Esophagus squamous epithelium (tissue), 5 donors: Measurements from ENCODE around the gene SECISBP2. TPM values are rescaled to one million over a fixed set of nuclear protein-coding genes. Genes with fewer than 3 reads are reported as not detected.

Source experiments
- DNase-seq: peaks from one replicate; lab custom pipeline; 2025; lab: John Stamatoyannopoulos, UW
- H3K27ac ChIP-seq, 4 donors: fragments of 200-600 bp; sonication (generic); one replicate each; pipeline ENCODE4 v1.5.1; 2016 to 2019; ENCODE audit warnings: mild to moderate bottlenecking in 1 of 4
- H3K27me3 ChIP-seq, 4 donors: fragments of 200-600 bp; sonication (generic); 1 replicate in 3 of 4; 2 replicates in 1 of 4; pipeline versions ENCODE4 v1.5.1 to v1.6.0; 2017 to 2021; ENCODE audit warnings: antibody characterized with exemption in 1 of 4
- H3K36me3 ChIP-seq, 3 donors: fragments of 200-600 bp; sonication (generic); one replicate each; pipeline ENCODE4 v1.5.1; 2016 to 2019
- H3K4me1 ChIP-seq, 3 donors: fragments of 200-600 bp; sonication (generic); one replicate each; pipeline ENCODE4 v1.5.1; 2017 to 2019
- H3K4me3 ChIP-seq, 4 donors: fragments of 200-600 bp; sonication (generic); 1 replicate in 3 of 4; 2 replicates in 1 of 4; pipeline ENCODE4 v1.5.1; 2016 to 2019; ENCODE audit warnings: mild to moderate bottlenecking in 2 of 4, moderate library complexity in 1 of 4
- H3K9me3 ChIP-seq, 3 donors: fragments of 200-600 bp; sonication (generic); one replicate each; pipeline ENCODE4 v1.5.1; 2016 to 2019
- CTCF ChIP-seq, 6 experiments: fragments of 450-650 bp in 4 of 6; fragments of 200-600 bp in 2 of 6; sonication (generic) in 2 of 6; IDR thresholded peaks; one replicate each; pipeline ENCODE4 v1.5.1; 2016 to 2019; ENCODE audit warnings: antibody characterized with exemption in 6 of 6, mild to moderate bottlenecking in 4 of 6, moderate library complexity in 4 of 6
- POLR2A ChIP-seq, 4 donors: fragments of 450-650 bp; IDR thresholded peaks; one replicate each; pipeline ENCODE4 v1.6.1; 2017; ENCODE audit warnings: antibody characterized with exemption in 4 of 4, mild to moderate bottlenecking in 4 of 4, moderate library complexity in 3 of 4
- WGBS, 2 donors: methylation state at CpG; one replicate each; pipeline ENCODE4 v1.1.5; 2018; 5-methylcytosine and 5-hydroxymethylcytosine counted together
- intact Hi-C: fragments of 100-400 bp; cut with DNase I; formaldehyde crosslinking; loops from one replicate; pipeline ENCODE4 v1.15.0; 2022
- total RNA-seq, 4 donors: library from RNA; depleted of rRNA; stranded (reverse); fragments of >200 nt; gene quantifications; one replicate each; pipeline ENCODE4 v1.1.0, GENCODE V29; 2016
- donor health status: DM: yes; HTN: yes; CAD: no.

The SECISBP2 gene
- total RNA-seq, 4 donors from 2014 or later = 23.1 to 50.9 (median 27.7) TPM

GRCh38 chr9:89402695-89403427 lies 84.6 kb downstream of the SECISBP2 start:
- Histone ChIP-seq H3K4me3 (no peak overlapping the region), H3K4me1 (peaks cover 0 to 19% (median 0%) of the 10 kb centered on the region in 3 donors), H3K27me3 (no peaks in the 10 kb centered on the region), H3K9me3 (no peaks in the 10 kb centered on the region), H3K27ac (no peak overlapping the region), H3K36me3 (peaks cover 0 to 79% (median 10%) of the 10 kb centered on the region in 3 donors)
- no peak for DNase-seq
- intact Hi-C loops = no loop called here
- TF ChIP-seq POLR2A (IDR thresholded peaks at IDR 0.05) (no peak), CTCF (IDR thresholded peaks at IDR 0.05) (no peak)
- WGBS, 2 donors = 90 to 92% methylated on average over 5 to 13 of the region's 14 CpGs

GRCh38 chr9:89404074-89404473 lies 85.8 kb downstream of the SECISBP2 start:
- peaks cover 0 to 67% (median 4%) of the 10 kb centered on the region in 3 donors for H3K36me3 ChIP-seq

DNA sequence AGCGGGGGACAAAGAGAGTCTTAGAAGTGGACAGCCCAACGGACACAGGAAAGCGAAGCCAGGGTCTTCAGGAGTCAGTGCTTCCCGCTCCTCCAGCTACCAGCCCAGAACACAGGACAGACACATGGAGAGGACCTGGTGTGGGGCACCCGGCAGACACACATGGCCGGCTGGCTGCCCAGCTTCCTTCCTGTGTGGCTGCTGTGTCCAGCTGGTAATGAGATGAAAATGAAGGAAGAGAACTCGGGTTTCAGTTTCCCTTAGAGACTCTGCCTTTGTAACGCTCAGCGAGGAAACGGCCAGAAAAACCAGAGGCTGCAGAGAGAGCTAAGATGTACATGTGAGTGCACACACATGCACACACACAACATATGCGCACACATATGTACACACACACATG lies 87.5 kb downstream of the SECISBP2 start:
- Histone ChIP-seq H3K4me3 (peak overlapping the region in 1 of 4 donors; percentile 34), H3K27me3 (no peaks in the 10 kb centered on the region), H3K9me3 (no peaks in the 10 kb centered on the region), H3K27ac (peak overlapping the region in 2 of 4 donors; percentile 33 to 55), H3K36me3 (peaks cover 0 to 57% (median 4%) of the 10 kb centered on the region in 3 donors), H3K4me1 (peaks cover 0 to 40% (median 0%) of the 10 kb centered on the region in 3 donors)
- intact Hi-C loops = no loop called here
- WGBS, 2 donors = 54 to 78% methylated on average over 10 of the region's 11 CpGs
- no peak for DNase-seq
- no peak for TF ChIP-seq CTCF (IDR thresholded peaks at IDR 0.05)
- no peak for TF ChIP-seq POLR2A (IDR thresholded peaks at IDR 0.05)

More at GRCh38 chr9:89404074-89404473, 85.8 kb downstream of the SECISBP2 start:
- no peak overlapping the region for H3K27ac ChIP-seq
- peaks cover 0 to 28% (median 0%) of the 10 kb centered on the region in 3 donors for H3K4me1 ChIP-seq
- no peaks in the 10 kb centered on the region for H3K27me3 ChIP-seq
- intact Hi-C loops = no loop called here
- no peak overlapping the region for H3K4me3 ChIP-seq
- TF ChIP-seq CTCF (IDR thresholded peaks at IDR 0.05) (no peak), POLR2A (IDR thresholded peaks at IDR 0.05) (no peak)
- H3K9me3 ChIP-seq = no peaks in the 10 kb centered on the region
- no peak for DNase-seq
- 91% methylated on average over 7 to 11 of the region's 11 CpGs for WGBS, 2 donors

DNA sequence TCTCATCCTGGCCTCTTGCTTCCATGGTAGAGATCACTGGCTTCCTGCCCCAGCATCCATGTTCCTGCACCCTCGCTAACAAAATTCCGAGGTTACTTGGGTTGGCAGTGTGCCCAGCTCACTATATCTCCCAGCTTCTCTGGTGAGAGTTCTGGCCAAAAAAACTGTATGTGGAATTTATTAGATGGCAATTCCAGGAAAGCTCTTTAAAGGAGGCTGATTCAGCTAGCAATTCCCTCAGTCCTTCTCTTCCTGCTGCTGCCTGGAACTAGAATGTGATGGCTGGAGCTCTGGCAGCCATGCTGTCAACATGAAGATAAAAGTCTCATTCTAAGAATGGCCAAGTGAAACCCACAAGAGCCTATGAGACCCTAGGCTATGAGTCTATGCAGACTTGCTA lies 88.8 kb downstream of the SECISBP2 start:
- peak overlapping the region in 2 of 4 donors; percentile 33 to 55 for H3K27ac ChIP-seq
- intact Hi-C loops = no loop called here

More for the DNA sequence above, 88.8 kb downstream of the SECISBP2 start:
- Histone ChIP-seq H3K36me3 (peaks cover 0 to 56% (median 4%) of the 10 kb centered on the region in 3 donors), H3K4me3 (no peak overlapping the region), H3K27me3 (no peaks in the 10 kb centered on the region), H3K4me1 (peaks cover 0 to 50% (median 0%) of the 10 kb centered on the region in 3 donors), H3K9me3 (no peaks in the 10 kb centered on the region)
- TF ChIP-seq POLR2A (IDR thresholded peaks at IDR 0.05) (no peak), CTCF (IDR thresholded peaks at IDR 0.05) (no peak)
- no peak for DNase-seq
- 39 to 55% methylated on average over 2 of the region's 2 CpGs for WGBS, 2 donors
